Measurements from ENCODE around the gene RSL1D1.
"Not testable (repeated sequence)": the region's sequence is repeated elsewhere in the genome, so short reads cannot be mapped to it uniquely, and the experiment has no call there.

Gene RSL1D1

DNA sequence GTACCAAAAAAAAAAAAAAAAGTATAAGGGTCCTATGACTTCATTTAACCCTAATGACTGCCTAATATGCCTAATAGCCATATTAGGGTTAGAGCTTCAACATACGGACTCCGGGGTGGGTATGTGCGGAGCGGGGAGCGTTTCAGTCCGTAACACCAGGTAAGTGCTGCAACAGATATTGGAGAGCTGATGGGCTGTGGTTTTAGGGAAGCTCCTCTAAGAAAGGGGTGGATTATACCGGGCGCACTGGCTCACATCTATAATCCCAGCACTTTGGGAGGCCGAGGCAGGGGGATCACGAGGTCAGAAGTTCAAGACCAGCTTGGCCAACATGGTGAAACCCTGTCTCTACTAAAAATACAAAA lies 52.3 kb downstream of the RSL1D1 start:
- DNase-seq (ENCODE audit: low read depth, low spot score): no peak

DNA sequence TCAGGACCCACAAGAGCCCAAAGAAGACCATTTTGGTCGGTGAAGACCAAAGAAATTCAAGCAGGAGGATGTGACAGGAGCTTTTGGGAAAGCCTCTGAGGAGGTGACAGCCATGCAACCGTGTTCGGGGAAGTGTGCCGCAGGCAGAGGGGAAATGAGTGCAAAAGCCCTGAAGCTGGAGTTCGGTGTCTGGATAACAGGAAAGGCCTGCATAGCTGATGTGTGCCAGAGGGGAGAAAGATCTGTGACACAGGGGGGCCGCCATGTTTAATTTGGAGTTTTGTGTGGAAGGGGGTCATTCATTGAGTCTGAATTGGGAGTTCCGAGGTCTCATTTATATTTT lies 53.4 kb downstream of the RSL1D1 start:
- DNase-seq (ENCODE audit: low read depth, low spot score): no peak

DNA sequence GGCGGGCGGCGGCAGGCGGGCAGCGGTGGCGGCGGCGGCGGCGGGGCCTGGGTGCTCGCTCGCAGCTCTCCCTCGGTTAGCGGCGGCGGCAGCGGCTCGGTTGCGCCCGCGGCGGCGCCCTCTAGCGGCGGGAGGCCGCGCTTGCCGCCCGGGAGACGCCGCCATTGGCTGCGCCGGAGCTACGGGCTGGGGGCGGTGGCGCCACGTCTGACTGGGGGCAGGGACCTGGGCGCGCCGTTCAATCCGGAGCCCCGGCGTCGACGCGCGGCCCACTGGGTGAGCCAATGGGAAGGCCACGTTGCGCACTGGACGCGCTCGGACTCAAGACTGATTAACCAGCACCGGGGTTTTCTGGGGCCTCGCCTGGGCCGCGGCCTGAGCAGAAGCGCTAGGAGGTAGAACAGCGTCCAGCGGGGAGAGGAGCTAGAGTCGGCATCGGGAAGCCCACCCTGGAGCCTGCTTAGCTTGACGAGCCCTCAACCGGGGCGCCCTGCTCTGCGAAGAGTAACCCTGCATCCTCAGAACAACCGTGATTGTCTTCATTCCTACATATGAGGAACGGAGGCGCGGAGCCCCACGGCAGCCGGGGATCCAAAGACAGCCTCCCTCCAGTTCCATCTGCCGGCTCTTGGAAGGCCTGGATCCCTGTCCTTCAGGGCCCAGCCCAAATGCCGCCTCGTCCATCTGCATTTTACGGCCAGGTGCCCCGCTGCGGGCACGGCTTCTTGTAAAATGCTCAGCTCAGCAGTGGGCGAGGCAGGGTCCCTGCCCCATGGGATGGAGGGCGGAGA lies 54.0 kb downstream of the RSL1D1 start, which contains the start of gene ZC3H7A:
ZC3H7A (minus strand) TSS at position 93 of the 791 bp plus-strand sequence. CDS start 14,904 bp downstream, outside the sequence.
- DNase-seq (ENCODE audit: low read depth, low spot score): peak; percentile 99

DNA sequence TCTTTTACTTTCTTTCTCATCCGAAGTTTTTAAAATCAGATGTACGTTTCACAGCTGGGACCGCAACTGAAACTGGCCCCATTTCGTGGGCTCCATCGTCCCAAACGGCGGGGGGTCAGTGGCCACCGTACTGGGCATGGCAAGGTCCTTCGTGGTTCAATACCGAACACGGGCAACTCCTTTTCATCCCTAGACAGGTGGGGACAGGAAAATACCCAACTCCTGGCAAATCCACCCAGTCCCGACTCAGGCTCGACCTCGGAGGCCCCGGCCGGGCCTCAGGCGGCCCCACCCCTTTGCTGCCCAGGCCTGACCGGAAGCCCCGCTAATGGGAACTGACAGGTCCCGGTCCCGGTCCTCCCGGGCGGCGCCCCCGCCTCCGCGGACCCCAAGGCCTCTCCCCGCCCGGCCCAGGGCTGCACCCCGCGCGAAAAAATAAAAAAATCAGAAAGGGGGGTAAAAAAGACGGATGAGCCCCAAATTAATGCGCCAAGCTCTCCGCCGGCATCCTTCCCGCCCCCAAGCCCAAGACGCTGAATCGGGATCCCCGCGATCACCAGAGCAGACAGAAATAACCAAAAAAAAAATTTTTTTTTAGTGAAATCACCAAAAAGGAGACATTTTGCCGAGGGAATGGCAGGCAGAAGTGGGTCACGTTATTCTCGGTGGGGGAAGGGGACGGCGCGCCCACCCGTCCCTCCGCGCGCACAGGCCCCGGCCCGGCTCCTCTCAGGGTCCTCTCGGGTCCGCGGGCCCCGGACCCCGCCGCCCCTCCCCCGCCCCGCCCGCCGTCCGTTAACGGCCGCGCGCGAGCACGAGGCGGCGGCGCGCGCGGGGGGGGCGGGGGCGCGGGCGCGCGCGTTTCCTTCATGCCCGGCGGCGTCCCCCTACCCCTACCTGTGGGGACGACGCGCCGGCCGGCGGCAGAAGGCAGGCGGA lies 54.8 kb downstream of the RSL1D1 start:
- DNase-seq (ENCODE audit: low read depth, low spot score): peak; percentile 64

DNA sequence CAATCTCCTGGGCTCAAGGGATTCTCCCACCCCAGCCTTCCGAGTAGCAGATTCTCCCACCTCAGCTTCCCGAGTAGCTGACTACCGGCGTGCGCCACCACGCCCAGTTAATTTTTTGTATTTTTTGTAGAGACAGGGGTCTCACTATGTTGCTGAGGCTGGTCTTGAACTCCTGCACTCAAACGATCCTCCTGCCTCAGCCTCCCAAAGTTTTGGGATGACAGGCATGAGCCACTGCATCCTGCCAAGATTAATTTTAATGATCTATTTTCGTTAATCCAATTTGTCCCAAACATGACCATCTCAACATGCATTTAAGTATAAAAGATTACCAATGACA lies 55.5 kb downstream of the RSL1D1 start:
- no peak for DNase-seq (ENCODE audit: low read depth, low spot score)

DNA sequence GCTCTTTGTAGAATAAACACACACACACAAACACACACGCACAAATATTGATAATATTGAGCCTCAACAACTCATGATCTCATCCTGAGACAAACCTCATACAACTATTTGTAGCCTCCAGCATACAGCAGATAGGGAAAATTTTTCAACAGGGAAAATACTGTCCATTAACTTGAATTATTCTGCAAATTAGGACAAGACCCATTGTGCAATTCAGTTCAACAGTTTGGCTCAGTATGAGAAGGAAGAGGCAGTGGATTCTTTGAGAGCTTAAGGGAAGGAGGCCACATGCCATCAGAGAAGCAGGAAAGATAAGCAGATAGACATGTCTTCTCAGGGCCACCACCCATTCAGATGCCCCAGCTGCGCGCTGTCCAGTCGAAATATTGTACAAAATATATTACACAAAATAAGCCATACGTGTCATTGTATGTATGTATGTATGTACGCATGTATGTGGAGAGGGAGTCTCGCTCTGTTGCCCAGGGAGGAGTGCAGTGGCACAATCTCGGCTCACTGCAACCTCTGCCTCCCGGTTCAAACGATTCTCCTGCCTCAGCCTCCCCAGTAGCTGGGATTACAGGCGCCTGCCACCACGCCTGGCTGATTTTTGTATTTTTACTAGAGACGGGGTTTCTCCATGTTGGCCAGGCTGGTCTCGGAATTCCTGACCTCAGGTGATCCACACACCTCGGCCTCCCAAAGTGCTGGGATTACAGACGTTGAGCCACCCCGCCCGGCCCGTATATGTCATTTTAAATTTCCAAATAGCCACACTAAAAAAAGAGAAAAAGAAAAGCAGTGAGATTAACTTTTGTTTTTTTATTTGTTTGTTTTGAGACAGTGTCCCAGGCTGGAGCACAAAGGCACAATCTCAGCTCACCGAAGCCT lies 56.1 kb downstream of the RSL1D1 start:
- no peak for DNase-seq (ENCODE audit: low read depth, low spot score)

DNA sequence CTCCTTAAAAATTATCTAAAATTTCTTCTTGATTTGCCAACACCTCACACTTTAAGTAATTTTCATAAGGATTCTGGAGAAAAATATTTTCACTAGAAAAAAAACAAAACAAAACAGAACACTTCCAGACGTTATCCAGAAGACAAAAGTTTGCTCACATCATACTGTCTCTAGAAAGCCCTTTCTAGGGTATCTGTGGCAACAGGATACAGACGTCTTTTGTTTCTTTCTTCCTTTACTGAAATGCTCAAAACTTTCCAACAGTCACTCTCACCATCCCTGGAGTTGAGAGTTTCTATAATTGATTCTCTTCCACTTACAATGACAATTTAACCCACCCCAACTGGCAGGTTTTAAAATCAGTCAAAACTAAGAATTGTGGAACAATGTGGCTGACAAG lies 56.9 kb downstream of the RSL1D1 start:
- no peak for DNase-seq (ENCODE audit: low read depth, low spot score)

DNA sequence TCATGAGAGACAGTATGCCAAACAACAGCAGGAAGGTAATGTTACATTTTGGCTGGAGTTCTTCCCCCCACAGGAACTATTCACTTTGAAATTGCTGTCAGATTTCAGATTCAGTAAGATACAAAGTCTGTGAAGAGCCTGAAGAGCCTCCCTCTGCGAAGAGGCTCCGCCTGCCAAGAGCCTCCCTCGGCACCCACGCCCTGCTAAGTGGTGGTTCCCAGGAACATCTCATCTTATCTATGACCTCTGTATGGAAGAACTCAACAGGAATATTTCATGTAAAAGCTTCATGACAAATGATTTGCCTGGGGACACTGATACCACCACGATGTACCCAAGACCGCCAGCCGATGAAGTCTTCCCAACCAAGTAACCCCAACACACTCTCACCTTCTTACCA lies 57.5 kb downstream of the RSL1D1 start:
- DNase-seq (ENCODE audit: low read depth, low spot score): no peak

DNA sequence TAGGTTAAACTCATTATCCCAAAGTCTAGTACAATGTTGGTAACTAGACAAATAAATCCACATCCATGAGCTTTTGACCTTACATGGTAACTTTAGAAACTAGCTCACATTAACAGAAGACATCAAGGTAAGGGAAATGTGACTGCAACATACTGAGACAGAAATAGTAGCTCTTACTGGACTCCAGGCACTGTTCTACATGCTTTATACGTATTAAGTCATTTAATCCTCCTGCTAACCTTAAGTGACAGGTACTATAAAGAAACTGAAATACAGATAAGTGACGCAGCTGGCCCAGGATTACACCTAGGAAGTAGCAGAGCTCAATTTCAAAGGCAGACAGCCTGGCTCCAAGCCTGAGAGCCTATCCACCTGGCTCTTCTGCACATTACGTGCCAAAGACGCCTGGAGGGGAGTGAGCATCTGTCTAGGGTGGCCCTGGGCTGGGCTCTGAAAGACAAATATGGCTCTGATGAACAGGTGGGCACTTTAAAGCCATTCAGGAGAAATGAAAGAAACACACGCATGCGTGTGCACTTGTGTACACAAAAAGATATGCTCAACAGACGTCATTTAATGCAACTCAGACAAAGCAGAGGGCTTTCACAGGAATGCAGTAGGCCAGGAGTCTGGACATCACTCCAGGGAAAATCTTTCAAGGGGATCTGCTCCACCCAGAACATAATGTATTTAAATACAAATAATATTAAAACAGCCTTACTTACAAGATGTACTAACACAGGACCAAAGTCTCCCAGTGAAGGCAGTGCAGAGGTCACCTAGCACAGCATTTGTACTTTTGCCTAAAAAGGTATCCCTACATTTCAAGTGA lies 58.7 kb downstream of the RSL1D1 start:
- no peak for DNase-seq (ENCODE audit: low read depth, low spot score)

DNA sequence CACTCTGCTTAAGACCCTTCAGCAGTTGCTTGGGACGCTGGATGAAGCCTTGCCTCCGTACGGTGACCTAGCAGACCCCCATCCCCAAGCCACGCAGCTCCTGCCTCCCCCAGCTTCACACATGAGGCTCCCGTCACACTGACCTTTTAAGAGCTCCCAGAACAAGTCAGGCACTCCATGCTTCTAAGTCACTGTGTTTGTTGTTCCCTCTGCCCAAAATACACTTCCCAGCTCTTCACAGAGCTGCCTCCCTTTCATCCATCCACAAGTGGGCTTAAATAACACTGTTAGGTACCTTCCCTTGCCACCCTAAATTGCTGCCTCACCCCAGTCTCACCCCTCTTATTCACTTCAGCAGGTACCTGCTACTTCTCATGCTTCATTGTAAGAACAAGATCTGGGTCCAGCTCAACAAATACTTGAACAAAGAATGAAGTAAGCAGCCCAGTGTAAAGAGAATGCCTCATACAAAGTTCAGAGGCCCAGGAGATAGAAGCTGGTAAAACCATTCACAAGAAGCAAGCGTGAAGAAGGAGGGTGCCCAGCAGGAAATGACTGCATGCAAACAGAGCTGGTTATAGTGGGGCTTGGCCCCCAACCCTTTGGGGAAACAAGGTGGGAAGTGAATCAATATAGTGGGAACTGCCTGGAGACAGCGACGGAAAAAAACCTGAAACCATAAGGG lies 60.1 kb downstream of the RSL1D1 start:
- no peak for DNase-seq (ENCODE audit: low read depth, low spot score)

DNA sequence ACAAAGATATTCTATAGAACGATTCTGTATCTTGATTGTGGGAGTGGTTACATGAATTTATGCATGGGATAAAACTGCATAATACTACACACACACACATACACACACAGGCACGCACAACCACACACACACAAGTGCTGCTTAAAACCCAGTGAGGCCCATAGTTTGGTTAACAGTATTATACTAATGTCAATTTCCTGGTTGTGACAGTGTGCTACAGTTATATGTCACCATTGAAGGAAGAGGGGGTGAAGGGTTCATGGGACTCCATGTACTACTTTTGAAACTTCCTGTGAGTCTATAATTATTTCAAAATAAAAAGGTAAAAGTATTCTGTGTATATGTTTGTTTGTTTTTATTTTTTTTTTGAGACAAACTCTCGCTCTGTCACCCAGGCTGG lies 62.4 kb downstream of the RSL1D1 start:
- no peak for DNase-seq (ENCODE audit: low read depth, low spot score)

DNA sequence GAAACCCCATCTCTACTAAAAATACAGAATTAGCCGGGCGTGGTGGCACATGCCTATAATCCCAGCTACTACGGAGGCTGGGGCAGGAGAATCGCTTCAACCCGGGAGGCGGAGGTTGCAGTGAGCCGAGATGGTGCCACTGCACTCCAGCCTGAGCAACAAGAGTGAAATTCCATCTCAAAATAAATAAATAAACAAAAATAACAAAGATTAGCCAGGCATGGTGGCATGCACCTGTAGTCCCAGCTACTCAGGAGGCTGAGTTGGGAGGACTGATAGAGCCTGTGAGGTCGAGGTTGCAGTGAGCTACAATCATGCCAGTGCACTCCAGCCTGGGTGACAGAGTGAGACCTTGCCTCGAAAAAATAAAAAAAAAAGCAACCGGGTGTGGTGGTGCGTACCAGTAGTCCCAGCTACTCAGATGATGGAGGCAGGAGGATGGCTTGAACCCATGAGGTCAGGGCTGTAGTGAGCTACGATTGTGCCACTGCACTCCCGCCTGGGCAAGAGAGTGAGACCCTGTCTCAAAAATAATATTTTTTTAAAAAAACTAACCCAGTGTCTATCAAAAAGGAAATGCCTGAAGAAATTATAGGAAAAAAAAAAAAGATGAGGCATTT lies 66.3 kb downstream of the RSL1D1 start:
- DNase-seq (ENCODE audit: low read depth, low spot score): not testable (repeated sequence)

DNA sequence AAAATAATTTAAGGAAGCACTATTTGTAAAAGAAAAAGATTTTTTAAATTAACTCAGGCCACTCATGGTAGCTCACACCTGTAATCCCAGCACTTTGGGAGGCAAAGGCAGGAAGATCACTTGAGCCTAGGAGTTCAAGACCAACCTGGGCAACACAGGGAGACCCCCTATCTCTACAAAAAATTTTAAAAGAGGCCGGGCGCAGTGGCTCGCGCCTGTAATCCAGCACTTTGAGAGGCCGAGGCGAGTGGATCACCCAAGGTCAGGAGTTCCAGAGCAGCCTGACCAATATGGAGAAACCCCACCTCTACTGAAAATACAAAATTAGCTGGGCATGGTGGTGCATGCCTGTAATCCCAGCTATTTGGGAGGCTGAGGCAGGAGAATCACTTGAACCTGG lies 67.0 kb downstream of the RSL1D1 start:
- not testable (repeated sequence) for DNase-seq (ENCODE audit: low read depth, low spot score)

DNA sequence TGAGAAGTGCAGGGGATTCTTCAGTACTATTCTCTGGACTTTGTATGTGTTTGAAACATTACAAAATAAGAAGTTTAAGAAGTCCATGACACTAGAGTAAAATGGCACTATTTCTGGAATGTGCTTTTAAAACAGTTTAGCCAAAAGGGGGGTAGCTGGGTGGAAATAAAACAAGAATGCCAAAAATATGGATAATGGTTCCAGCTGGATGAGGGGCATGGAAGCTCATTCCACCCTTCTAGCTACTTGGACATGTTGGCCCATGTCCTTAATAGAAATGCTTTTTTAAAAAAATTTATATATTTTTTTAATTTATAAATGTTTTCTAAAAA lies 67.3 kb downstream of the RSL1D1 start:
- no peak for DNase-seq (ENCODE audit: low read depth, low spot score)
